H1 (cell line): Measurements from ENCODE around the gene NSMCE3. TPM values are rescaled to one million over a fixed set of nuclear protein-coding genes. Genes with fewer than 3 reads are reported as not detected.

Experiments used
- ATF2 ChIP-seq: IDR thresholded peaks from 2 replicates; pipeline ENCODE4 v1.6.1; 2012; ENCODE audit warnings: low read length, inconsistent platforms
- JUN ChIP-seq: IDR thresholded peaks from 2 replicates; pipeline ENCODE4 v1.6.1; 2011; ENCODE audit warnings: low read depth, mild to moderate bottlenecking, improper control_type of control experiment, low read length
- polyA plus RNA-seq, 7 experiments: library from polyadenylated mRNA; depleted of rRNA in 3 of 7; stranded (reverse) in 5 of 7; unstranded in 2 of 7; fragments of >200 nt in 5 of 7; fragments of 200-250 nt in 2 of 7; gene quantifications; 1 replicate in 5 of 7; 2 replicates in 1 of 7; 4 replicates in 1 of 7; pipeline versions ENCODE4 v1.2.1 to v1.2.3, GENCODE V29; 2011 to 2013; ENCODE audit warnings: missing spikeins in 2 of 7, mixed read lengths in 2 of 7
- total RNA-seq: library from RNA; stranded (reverse); fragmentation: NEBNext Ultra II Directional; extraction: Animal tissue kit (Norgen Biotek cat#: 25700); gene quantifications from 2 replicates; pipeline ENCODE4 v1.2.1, GENCODE V29; 2021

The NSMCE3 gene
- total and polyA plus RNA-seq, 2 of the 8 experiments (the other 6 are each of a cell fraction or from before 2014, with no cell fraction given) = 4.3 to 6.7 TPM

GRCh38 chr15:29291067-29291845 lies 21.6 kb upstream of the NSMCE3 start (continued):
- TF ChIP-seq JUN (no peak), ATF2 (no peak)
- TF ChIP-seq, all 59 proteins: peak for 0
